ENCODE data around the gene PLXNA2. TPM values are rescaled to one million over a fixed set of nuclear protein-coding genes. Genes with fewer than 3 reads are reported as not detected.

PLXNA2 gene
- total and polyA plus RNA-seq, 2 of the 13 experiments (the other 11 are each of a cell fraction or from before 2014, with no cell fraction given) = 1.1 to 2.1 TPM

- TF ChIP-seq AHDC1 (CRISPR knock-in tag; IDR thresholded peaks at IDR 0.05; ENCODE audit: borderline replicate concordance) (peak; percentile 77; the same call in 1 of the 2 replicates), PATZ1 (CRISPR knock-in tag; IDR thresholded peaks at IDR 0.05) (peak; percentile 57), ZNF451 (CRISPR knock-in tag; IDR thresholded peaks at IDR 0.05) (no peak), NR2F6 (IDR thresholded peaks at IDR 0.05) (peak; percentile 96), NR2F6 (CRISPR knock-in tag; IDR thresholded peaks at IDR 0.05) (peak; percentile 93), KLF11 (CRISPR knock-in tag; IDR thresholded peaks at IDR 0.05) (no peak), PITX1 (CRISPR knock-in tag; IDR thresholded peaks at IDR 0.05) (peak; percentile 72; the same call in 1 of the 2 replicates), TBX2 (CRISPR knock-in tag; IDR thresholded peaks at IDR 0.05; ENCODE audit: borderline replicate concordance) (0 out of 2 replicates have a peak, but pooled peaks have one; percentile 61), ZBTB40 (IDR thresholded peaks at IDR 0.05) (peak; percentile 51), ZBTB40 (CRISPR knock-in tag; IDR thresholded peaks at IDR 0.05) (no peak), BHLHE40 (IDR thresholded peaks at IDR 0.05; ENCODE audit: low read length) (no peak)
Measured at GRCh38 chr1:208171616-208172422, 72.4 kb downstream of the PLXNA2 start (continued).

All from HepG2 (cell line).